Skeletal muscle cell (primary cell): ENCODE data around the gene COL13A1.

Experiments used
- DNase-seq: peaks from one replicate; pipeline ENCODE4 v3.0.0-alpha.2; 2010; ENCODE audit warnings: low read depth
- H3K4me3 ChIP-seq: 2 replicates; pipeline ENCODE4 v1.5.1; 2011; ENCODE audit warnings: low read depth, mild to moderate bottlenecking, control low read depth, low read length, moderate library complexity

COL13A1 gene

DNA sequence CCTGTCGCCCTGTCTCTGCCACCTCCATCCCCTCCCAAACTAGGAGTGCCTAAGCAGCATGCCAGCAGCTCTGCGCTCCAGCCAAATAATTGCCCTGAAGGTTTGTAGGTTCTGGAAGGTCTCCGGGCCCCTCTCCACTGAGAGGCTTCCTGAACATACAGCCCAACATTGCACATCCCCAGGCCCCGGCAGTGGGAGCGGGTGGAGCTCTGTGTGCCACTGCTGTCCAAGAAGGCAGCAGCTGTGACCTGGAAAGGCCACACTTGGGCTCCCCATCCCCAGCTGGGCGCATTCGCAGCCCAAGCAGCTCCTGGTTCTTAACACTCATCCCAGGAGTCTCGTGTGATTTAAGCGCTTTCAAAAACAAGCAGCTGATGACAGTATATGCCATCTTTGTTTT, 95.7 kb downstream of the COL13A1 start:
- no peak for DNase-seq

GRCh38 chr10:69897999-69898398, 96.3 kb downstream of the COL13A1 start:
- DNase-seq, result no peak
- H3K4me3 ChIP-seq, result no peak overlapping the region

More for the DNA sequence above, 95.7 kb downstream of the COL13A1 start:
- H3K4me3 ChIP-seq, result no peak overlapping the region

DNA sequence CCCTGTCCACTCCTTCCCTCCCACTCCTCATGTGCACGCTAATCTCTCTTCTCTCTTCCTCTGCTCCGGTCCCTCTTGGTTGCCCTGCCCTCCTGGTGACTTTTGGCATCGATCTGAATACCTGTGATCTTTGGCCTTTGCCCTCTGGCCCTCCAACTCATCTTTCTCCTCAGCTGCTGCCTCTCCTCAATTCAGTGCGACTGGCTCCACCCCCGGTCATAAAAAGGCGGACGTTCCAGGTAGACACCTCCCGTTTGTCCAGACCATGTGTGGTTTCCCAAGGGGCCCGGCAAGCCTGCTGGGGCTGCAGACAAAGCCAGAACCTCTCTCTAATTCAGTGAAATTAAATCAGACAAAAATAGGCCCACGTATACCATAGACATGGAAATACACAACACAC, 96.8 kb downstream of the COL13A1 start:
- no peak overlapping the region for H3K4me3 ChIP-seq
- DNase-seq, result no peak

DNA sequence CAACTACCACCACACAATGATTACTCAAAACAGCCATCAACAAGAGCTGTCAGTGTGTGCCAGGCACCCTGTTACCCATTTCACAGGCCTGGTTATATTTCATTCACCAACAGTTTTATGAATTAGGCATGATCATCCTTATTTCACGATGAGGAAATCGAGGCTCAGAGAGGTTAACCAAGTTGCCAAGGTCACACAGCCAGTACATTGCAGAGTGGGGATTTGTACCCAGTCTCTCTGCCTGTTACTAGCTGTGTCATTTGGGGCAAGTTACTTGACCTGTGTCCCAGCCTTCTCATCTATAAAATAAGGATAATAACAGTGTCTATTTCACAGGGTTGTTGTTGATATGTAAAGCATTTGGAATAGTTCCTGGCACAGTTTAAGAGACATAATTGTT, 97.2 kb downstream of the COL13A1 start:
- DNase-seq, result no peak
- H3K4me3 ChIP-seq, result no peak overlapping the region

- no peak for DNase-seq
- no peak overlapping the region for H3K4me3 ChIP-seq
These were observed 98.3 kb downstream of the COL13A1 start for GRCh38 chr10:69899727-69900595.

- DNase-seq, result no peak
- H3K4me3 ChIP-seq, result no peak overlapping the region
These were observed 99.3 kb downstream of the COL13A1 start for GRCh38 chr10:69901022-69901421.

DNA sequence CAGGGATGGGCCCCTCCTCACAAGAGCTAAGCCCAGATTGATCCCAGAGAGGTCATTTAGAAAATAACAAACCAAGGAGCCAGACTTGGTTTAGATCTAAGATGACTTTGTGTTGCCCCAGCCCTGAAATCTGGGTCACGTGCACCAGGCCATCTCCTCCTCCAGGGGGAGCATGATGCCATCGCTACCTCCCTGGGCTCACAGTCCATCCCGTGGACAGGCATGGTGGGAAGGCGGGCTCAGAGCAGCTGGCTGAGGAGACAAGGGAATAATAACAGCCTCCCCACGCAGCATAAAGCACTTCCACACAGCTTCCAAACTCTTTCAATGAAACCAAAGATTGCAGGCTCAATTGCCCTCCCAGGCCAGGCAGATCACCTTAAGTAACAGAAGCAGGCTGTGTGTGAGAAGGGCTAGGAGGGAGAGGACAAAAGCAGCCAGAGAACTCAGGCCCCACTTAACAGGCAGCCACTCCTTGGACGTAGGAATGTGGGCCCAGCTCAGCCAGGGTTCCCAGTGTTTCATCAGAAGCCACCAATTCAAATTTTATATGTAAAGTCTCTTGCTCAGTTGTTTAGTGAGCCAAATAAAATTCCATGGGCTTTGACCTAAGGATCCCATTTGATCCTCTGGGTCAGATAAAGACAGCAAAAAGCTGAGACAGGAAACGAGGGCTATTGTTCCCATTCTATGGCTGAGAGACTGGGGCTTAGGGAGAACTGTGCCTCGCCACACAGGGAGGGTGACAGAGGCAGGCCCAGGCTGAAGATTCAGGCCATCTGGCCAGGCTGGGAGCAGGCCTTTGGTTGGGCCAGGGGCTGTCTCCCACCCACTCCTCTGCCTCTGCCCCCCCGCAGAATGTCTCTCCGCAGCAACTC, 100.2 kb downstream of the COL13A1 start:
- DNase-seq, result no peak
- no peak overlapping the region for H3K4me3 ChIP-seq

DNA sequence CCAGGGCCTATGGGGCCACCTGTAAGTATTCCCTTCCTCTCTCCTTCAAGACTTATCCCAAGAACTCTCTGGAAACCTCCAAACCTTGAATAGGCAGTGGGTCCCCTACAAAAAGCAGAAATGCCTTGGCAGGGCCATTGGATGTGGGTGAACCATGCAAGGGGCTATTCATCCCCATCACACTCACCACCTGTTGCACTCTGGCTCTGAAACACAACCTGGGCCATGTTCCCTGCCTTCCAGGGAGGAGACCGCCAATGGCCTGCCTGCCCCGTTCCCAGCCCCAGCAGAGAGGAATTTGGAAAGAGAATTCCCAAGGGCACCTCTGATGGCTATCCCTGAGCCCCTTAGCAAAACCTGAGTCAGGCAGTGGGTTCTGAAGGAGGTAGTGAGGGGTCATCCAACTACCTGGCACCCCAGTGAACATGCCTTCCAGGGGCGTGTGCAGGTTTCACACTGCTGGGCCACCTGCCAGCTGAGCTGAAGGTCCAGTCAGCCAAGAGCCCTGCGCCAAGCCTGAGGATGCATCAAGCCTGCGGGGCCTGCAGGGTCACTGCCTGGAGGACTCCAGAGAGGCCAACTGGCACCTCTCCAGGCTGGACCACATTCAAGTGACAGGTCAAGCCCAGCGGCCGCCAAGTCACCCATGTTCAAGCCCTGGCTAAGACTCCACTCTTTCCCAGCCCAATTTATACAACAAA, 101.3 kb downstream of the COL13A1 start:
- DNase-seq, result no peak
- no peak overlapping the region for H3K4me3 ChIP-seq

GRCh38 chr10:69904533-69904932, 102.8 kb downstream of the COL13A1 start:
- no peak for DNase-seq
- H3K4me3 ChIP-seq, result no peak overlapping the region

DNA sequence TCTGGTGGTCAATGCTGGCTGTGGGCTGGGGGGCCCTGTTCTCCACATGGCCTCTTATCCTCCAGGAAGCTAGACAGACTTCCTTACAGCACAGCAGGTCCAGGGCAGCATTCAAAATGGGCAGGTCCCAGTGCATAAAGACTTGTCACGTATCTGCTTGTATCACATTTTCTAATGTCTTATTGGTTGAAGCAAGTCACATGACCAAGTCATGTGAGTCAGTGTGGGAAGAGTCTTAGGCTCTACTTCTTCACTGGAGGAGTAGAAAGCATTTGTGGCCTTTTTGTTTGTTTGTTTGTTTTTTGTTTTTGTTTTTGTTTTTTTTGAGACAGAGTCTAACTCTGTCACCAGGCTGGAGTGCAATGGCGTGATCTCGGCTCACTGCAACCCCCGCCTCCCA, 104.7 kb downstream of the COL13A1 start:
- no peak for DNase-seq
- H3K4me3 ChIP-seq, result no peak overlapping the region

DNA sequence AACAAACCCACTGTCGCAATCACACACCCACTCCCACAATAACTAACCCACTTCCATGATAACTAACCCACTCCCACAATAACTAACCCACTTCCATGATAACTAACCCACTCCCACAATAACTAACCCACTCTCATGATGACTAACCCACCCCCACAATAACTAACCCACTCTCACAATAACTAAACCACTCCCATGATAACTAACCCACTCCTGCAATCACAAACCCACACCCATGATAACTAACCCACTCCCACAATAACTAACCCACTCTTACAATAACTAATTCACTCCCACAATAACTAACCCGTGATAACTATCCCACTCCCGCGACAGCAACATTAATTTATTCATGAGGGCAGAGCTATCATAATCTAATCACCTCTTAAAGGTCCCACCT, 105.8 kb downstream of the COL13A1 start:
- no peak overlapping the region for H3K4me3 ChIP-seq
- DNase-seq, result no peak

GRCh38 chr10:69908124-69908523, 106.4 kb downstream of the COL13A1 start:
- no peak overlapping the region for H3K4me3 ChIP-seq
- DNase-seq, result no peak

DNA sequence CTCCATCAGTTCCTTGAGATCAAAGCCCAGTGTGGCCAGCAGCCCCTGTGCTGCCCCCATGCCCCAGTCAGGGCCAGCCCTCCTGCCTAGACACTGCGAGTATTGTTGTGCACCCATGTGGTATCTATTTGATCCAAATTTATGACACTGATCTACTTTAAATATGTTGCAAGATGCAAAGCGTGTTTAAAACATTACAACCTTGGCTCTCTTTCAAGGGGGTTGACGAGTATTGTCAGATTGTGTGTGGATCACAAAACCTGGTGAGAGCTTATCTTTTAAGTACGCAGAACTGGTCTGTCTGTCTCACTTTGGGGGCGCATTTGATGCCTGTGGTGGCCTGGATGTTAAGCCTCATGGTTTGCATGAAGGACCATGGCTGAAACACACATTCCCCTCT, 108.9 kb downstream of the COL13A1 start:
- no peak for DNase-seq
- H3K4me3 ChIP-seq, result no peak overlapping the region

DNA sequence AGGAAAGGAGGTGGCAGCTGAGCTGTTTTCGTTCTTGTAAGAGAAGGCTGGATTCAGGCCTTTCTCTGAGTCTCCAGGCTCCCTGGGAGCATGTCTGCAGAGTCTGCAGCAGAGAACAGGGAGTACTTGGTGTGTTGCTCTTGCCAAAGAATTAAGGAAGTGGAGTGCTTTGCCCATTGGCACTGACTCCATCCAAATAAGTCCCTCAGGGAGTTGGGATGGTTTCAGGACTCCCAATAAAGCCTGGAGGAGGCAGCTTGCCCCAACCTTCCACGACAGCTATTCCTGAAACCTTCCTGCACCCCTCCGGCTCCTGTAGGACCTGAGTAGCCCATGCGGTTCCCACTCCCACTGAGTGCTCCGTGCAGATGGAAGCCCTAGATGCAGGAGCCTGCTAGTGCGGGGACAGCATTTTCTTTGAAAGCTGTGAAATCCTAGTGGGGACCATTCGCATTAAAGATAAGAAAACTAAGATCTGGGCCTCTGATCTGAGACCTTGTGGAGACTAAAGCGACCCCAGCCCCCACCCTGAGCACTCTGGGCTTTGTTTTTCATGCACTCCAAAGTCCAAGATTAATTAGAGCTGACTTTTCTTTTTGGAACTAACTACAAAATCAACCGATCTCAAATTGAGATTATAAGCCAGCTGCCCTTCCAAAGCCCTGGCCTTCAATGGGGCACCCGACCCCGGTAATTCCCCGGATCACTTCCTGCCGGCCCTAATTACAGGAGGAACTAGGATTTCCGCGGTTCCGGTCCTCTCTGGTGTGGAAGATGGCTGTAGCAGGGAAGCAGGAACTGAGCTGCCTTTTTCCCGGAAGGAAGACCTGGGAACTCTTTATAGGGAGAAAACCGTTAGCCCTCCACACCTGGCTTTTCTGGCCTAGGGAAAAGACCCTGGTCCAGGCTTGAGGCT, 110.2 kb downstream of the COL13A1 start:
- H3K4me3 ChIP-seq, result no peak overlapping the region
- no peak for DNase-seq

GRCh38 chr10:69912589-69912988, 110.9 kb downstream of the COL13A1 start:
- H3K4me3 ChIP-seq, result no peak overlapping the region
- no peak for DNase-seq

DNA sequence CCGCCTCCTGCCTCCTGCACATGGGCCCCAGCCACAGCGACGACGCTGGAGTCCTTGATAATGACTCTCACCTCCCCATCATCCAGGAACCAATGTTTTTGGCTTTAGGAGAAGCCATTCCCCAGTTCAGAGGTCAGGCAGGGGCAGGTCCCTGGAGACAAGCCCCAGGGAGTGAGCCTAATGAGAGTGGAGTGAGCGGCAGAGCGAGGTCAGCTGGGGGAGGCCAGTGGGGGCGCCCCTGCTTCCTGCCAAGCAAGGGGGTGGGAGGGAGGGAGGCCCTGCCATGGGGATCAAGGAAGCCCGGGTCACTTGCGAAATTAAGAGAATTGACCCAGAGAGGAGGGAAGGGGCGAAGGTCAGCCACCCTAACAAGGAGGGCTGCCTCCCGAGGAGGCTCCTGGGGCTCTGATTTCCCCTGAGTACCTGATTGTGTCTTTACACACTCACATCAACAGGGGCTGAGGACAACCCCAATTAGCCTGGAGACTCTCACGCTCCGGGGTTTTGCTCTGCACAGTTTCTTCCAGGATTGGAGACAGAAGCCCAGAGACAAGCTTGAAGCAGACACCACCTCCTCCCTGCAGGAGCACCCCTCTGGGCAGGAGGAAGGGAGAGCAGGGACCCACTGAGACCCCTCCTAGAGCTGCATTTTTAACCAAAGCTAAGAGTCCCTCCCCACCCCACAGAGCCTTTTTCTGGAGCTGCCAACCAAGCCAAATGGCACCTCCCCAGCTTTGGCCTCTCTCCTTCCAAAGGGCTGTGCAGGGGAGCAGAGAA, 112.1 kb downstream of the COL13A1 start:
- no peak for DNase-seq
- no peak overlapping the region for H3K4me3 ChIP-seq

- no peak overlapping the region for H3K4me3 ChIP-seq
- peak; percentile 13 for DNase-seq
These were observed 112.9 kb downstream of the COL13A1 start for GRCh38 chr10:69914398-69915214.

DNA sequence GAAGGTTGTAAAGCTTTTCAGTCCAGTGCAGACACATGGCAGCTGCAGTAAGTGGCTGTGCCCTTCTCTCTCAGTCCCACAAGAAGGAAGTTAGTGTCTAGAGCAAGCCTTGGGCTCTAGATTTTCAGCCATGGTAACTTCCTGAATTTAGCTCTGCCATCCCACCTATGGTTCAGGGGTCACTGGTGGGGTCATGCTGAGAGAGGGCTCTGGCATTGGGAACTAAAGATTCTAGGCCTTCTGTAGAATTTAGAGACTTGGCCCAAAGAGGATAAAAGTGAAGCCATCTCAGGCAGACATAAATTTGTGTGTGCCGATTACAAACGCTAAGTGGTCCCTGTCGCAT, 113.5 kb downstream of the COL13A1 start:
- no peak overlapping the region for H3K4me3 ChIP-seq
- no peak for DNase-seq
